Right lobe of liver (tissue), 6 donors: Measurements from ENCODE around the gene ZP1. TPM values are rescaled to one million over a fixed set of nuclear protein-coding genes. Genes with fewer than 3 reads are reported as not detected.

ENCODE experiments used
- ATAC-seq, 4 donors: fragments of 200-7000 bp; cut with Tn5 transposase; one replicate each; pipeline ENCODE4 v1.9.1; 2020; ENCODE audit warnings: mild to moderate bottlenecking in 4 of 4, moderate library complexity in 4 of 4
- DNase-seq, 3 donors: peaks; one replicate each; pipeline ENCODE4 v3.0.0-alpha.2; 2020
- H3K27ac ChIP-seq, 3 donors: fragments of 200-600 bp; one replicate each; pipeline ENCODE4 v1.8.0; 2022
- H3K27me3 ChIP-seq, 2 donors: fragments of 200-600 bp; one replicate each; pipeline ENCODE4 v1.8.0; 2022
- H3K36me3 ChIP-seq, 4 donors: fragments of 200-600 bp; sonication (generic) in 1 of 4; one replicate each; pipeline versions ENCODE4 v1.5.1 to v1.8.0; 2017 to 2022; ENCODE audit warnings: control low read depth in 1 of 4
- H3K4me1 ChIP-seq, 4 donors: fragments of 200-600 bp; sonication (generic) in 1 of 4; one replicate each; pipeline versions ENCODE4 v1.5.1 to v1.8.0; 2017 to 2022; ENCODE audit warnings: control low read depth in 1 of 4
- H3K4me3 ChIP-seq, 3 donors: fragments of 200-600 bp; one replicate each; pipeline ENCODE4 v1.8.0; 2022
- H3K9me3 ChIP-seq, 4 donors: fragments of 200-600 bp; sonication (generic) in 1 of 4; one replicate each; pipeline versions ENCODE4 v1.5.1 to v1.8.0; 2017 to 2022; ENCODE audit warnings: control low read depth in 1 of 4
- CTCF ChIP-seq, 4 donors: fragments of 200-600 bp in 3 of 4; fragments of 450-650 bp in 1 of 4; IDR thresholded peaks; one replicate each; pipeline versions ENCODE4 v1.5.1 to v1.8.0; 2016 to 2022; ENCODE audit warnings: antibody characterized with exemption in 4 of 4, mild to moderate bottlenecking in 2 of 4
- POLR2A ChIP-seq: fragments of 450-650 bp; IDR thresholded peaks from one replicate; pipeline ENCODE4 v1.6.1; 2017; ENCODE audit warnings: antibody characterized with exemption, mild to moderate bottlenecking
- WGBS: methylation state at CpG from one replicate; pipeline ENCODE4 v1.1.6; 2018; ENCODE audit warnings: low coverage, low lambda C conversion rate; ENCODE audit not compliant: insufficient coverage; ENCODE audit errors: missing lambda C conversion rate; 5-methylcytosine and 5-hydroxymethylcytosine counted together
- intact Hi-C, 2 donors: fragments of 100-400 bp; cut with DNase I; formaldehyde crosslinking; loops; one replicate each; pipeline versions ENCODE4 v1.11.2 to v1.14.1; 2022
- total RNA-seq, 6 experiments: library from RNA; depleted of rRNA in 2 of 6; stranded (reverse); fragments of >200 nt in 2 of 6; fragmentation: NEBNext Ultra II Directional in 3 of 6; extraction: Animal tissue kit (Norgen Biotek cat#: 25700) in 3 of 6; gene quantifications; one replicate each; pipeline versions ENCODE4 v1.1.0 to v1.2.4, GENCODE V29; 2016 to 2023
- donor health status: DM: no; HTN: yes; CAD: no.
- donor health status: DM: no; HTN: no; CAD: no.
- donor health status: DM: no; HTN: no; CAD: no.
- donor health status: DM: no; HTN: yes; CAD: no.
- donor health status: DM: no; HTN: yes; CAD: no.

The ZP1 gene
- total RNA-seq, 6 experiments from 2014 or later: not detected

- intact Hi-C loops: no loop called here
- Histone ChIP-seq H3K4me1 (no peaks in the 10 kb centered on the region), H3K27me3 (no peaks in the 10 kb centered on the region), H3K27ac (no peak overlapping the region), H3K9me3 (no peaks in the 10 kb centered on the region), H3K36me3 (no peaks in the 10 kb centered on the region), H3K4me3 (no peak overlapping the region)
- DNase-seq (no peak), ATAC-seq (no peak)
- whole genome bisulfite sequencing: 32% methylated on average over 3 of the region's 7 CpGs
- TF ChIP-seq CTCF (IDR thresholded peaks at IDR 0.05) (no peak), POLR2A (no peak)
These were observed 6.4 kb upstream of the ZP1 start for GRCh38 chr11:60860943-60861342.

- ATAC-seq (no peak), DNase-seq (no peak)
- intact Hi-C loops: no loop called here
- WGBS: 88% methylated on average over 8 of the region's 9 CpGs
- Histone ChIP-seq H3K27me3 (no peaks in the 10 kb centered on the region), H3K27ac (no peak overlapping the region), H3K36me3 (no peaks in the 10 kb centered on the region), H3K4me1 (no peaks in the 10 kb centered on the region), H3K4me3 (no peak overlapping the region), H3K9me3 (no peaks in the 10 kb centered on the region)
- TF ChIP-seq CTCF (IDR thresholded peaks at IDR 0.05) (no peak), POLR2A (no peak)
These were observed 5.2 kb upstream of the ZP1 start for GRCh38 chr11:60862171-60862570.

GRCh38 chr11:60863550-60864521, 3.5 kb upstream of the ZP1 start:
- no peaks in the 10 kb centered on the region for H3K36me3 ChIP-seq
- no peaks in the 10 kb centered on the region for H3K27me3 ChIP-seq
- 67% methylated on average over 13 of the region's 16 CpGs for WGBS
- no peak overlapping the region for H3K27ac ChIP-seq
- no peaks in the 10 kb centered on the region for H3K9me3 ChIP-seq
- no peaks in the 10 kb centered on the region for H3K4me1 ChIP-seq
- ATAC-seq (no peak), DNase-seq (no peak)
- H3K4me3 ChIP-seq: no peak overlapping the region
- no peak for TF ChIP-seq POLR2A
- intact Hi-C loops: no loop called here

GRCh38 chr11:60864856-60865513, 2.4 kb upstream of the ZP1 start:
- TF ChIP-seq POLR2A (no peak), CTCF (IDR thresholded peaks at IDR 0.05) (no peak)
- DNase-seq: no peak

More at GRCh38 chr11:60864856-60865513, 2.4 kb upstream of the ZP1 start:
- H3K27me3 ChIP-seq: no peaks in the 10 kb centered on the region
- H3K36me3 ChIP-seq: no peaks in the 10 kb centered on the region
- WGBS: 76% methylated on average over 6 of the region's 7 CpGs
- H3K27ac ChIP-seq: no peak overlapping the region
- no peak for ATAC-seq
- intact Hi-C loops: no loop called here
- no peaks in the 10 kb centered on the region for H3K4me1 ChIP-seq
- H3K4me3 ChIP-seq: no peak overlapping the region
- no peaks in the 10 kb centered on the region for H3K9me3 ChIP-seq
